Kidney glomerular epithelial cell (primary cell): ENCODE results near the gene TRAPPC6A.

Source experiments
- DNase-seq: peaks from one replicate; lab custom pipeline; 2025; lab: John Stamatoyannopoulos, UW

Gene TRAPPC6A

GRCh38 chr19:45177817-45178261, at the start of gene TRAPPC6A:
Gene TRAPPC6A, minus strand, starts transcription at chr19:45178237. Its CDS starts 19 bp downstream, at chr19:45178218.
- peak; percentile 15 for DNase-seq

- no peak for DNase-seq
These were observed 46.6 kb upstream of the TRAPPC6A start for GRCh38 chr19:45224645-45225044.

- DNase-seq = no peak
These were observed 45.8 kb upstream of the TRAPPC6A start for GRCh38 chr19:45223879-45224278.

GRCh38 chr19:45222724-45223123, 44.7 kb upstream of the TRAPPC6A start:
- DNase-seq = no peak

- no peak for DNase-seq
These were observed 41.1 kb upstream of the TRAPPC6A start for GRCh38 chr19:45218911-45219743.

GRCh38 chr19:45218426-45218825, 40.4 kb upstream of the TRAPPC6A start:
- no peak for DNase-seq

GRCh38 chr19:45217957-45218334, 39.9 kb upstream of the TRAPPC6A start:
- no peak for DNase-seq

GRCh38 chr19:45217193-45217956, 39.3 kb upstream of the TRAPPC6A start:
- DNase-seq = no peak

- DNase-seq = no peak
These were observed 38.6 kb upstream of the TRAPPC6A start for GRCh38 chr19:45216667-45217066.

- no peak for DNase-seq
These were observed 37.6 kb upstream of the TRAPPC6A start for GRCh38 chr19:45215391-45216191.

GRCh38 chr19:45213031-45213430, 35.0 kb upstream of the TRAPPC6A start:
- DNase-seq = no peak

GRCh38 chr19:45211751-45212381, 33.8 kb upstream of the TRAPPC6A start:
- DNase-seq = no peak

- DNase-seq = no peak
These were observed 28.3 kb upstream of the TRAPPC6A start for GRCh38 chr19:45206328-45206727.

- DNase-seq = no peak
These were observed 27.8 kb upstream of the TRAPPC6A start for GRCh38 chr19:45205810-45206209.

- DNase-seq = no peak
These were observed 24.6 kb upstream of the TRAPPC6A start for GRCh38 chr19:45202637-45203036.

GRCh38 chr19:45200568-45200967, 22.5 kb upstream of the TRAPPC6A start:
- DNase-seq = no peak

- DNase-seq = no peak
These were observed 17.7 kb upstream of the TRAPPC6A start for GRCh38 chr19:45195764-45196163.

GRCh38 chr19:45191375-45191774, 13.3 kb upstream of the TRAPPC6A start:
- DNase-seq = no peak

GRCh38 chr19:45189971-45190370, 11.9 kb upstream of the TRAPPC6A start:
- no peak for DNase-seq

GRCh38 chr19:45187421-45188100, 9.5 kb upstream of the TRAPPC6A start:
- DNase-seq = peak; percentile 26
